ENCODE results near the gene CNTNAP2.
"Not testable (repeated sequence)": the region's sequence is repeated elsewhere in the genome, so short reads cannot be mapped to it uniquely, and the experiment has no call there.

The CNTNAP2 gene

DNA sequence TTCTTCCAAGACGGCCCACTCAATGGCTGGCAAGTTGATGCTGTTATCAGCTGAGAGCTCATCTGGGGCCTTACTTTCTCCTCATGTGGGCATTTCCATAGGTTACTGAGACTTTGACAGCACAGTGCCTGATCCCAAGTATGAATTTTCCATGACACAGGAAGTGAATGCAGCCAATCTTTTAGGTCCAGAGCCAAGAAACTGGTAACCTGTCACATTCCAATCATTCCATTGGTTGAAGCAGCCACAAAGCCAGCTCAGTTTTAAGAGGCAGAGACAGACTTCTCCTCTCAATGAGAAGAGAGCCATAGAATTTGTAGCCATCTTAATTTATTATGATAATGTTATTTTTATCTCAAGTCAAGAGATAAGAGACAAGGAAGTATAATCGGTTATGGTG lies 775.5 kb downstream of the CNTNAP2 start:
- no peak for DNase-seq (ENCODE audit: low spot score)

DNA sequence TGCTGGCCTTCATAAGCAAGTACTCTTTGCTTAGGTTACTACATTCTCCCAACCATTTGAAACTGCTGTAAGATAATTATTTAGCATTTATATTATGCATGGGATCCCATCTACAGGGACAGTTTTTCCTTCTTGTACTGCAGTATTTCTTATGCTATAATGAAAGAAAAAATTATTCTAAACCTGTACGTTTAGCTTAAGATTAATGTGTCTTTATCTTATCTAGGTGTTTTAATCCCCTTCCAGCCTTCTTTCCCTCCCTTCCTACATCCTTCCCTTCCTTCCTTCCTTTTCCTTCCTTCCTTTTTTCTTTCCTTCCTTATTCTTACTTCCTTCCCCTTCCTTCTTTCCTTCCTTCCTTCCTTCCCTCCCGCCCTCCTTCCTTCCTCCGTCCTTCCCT lies 778.3 kb downstream of the CNTNAP2 start:
- DNase-seq (ENCODE audit: low spot score): no peak

DNA sequence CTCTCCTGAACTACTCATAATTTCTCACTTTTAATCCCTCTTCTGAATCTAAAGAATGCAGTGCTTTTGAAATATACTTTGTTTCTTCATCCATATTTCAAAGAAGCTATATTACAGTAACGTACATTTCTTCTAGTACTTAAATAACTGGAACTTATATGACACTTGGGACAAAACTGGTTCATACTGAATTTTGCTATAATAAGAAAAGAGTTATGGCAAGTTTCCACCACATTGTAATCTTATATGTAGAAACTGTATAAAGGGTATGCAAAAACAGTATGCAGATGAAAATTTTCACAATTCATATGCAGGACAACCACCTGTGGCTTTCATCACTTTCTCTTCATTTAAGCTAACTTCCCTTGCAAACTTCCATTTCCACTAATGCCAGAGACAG lies 785.7 kb downstream of the CNTNAP2 start:
- DNase-seq (ENCODE audit: low spot score): no peak

DNA sequence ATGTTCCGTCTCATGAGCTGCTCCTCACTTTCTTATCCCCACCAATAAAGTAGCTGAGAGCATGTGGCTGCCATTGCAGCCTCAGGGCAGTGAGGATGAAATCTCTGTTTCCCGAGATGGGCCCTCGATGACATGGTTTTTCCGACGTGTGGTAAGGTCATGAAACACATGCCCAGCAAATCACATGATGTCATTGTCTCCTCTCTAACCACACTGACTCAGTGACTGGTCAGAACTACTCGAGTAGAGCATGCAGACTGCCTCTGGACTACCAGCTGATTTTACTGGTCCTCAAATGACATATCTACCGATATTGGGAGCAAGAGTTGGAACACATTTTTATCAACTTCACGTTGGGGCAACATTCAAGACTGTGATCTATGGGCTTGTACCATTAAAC lies 786.1 kb downstream of the CNTNAP2 start:
- DNase-seq (ENCODE audit: low spot score): peak; percentile 12

DNA sequence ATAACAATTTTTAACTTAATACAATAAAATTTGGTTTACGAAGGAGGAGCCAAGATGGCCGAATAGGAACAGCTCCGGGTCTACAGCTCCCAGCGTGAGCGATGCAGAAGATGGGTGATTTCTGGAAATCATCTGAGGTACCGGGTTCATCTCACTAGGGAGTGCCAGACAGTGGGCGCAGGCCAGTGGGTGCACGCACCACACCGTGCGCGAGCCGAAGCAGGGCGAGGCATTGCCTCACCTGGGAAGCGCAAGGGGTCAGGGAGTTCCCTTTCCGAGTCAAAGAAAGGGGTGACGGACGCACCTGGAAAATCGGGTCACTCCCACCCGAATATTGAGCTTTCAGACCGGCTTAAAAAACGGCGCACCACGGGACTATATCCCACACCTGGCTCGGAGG lies 789.1 kb downstream of the CNTNAP2 start:
- DNase-seq (ENCODE audit: low spot score): not testable (repeated sequence)

DNA sequence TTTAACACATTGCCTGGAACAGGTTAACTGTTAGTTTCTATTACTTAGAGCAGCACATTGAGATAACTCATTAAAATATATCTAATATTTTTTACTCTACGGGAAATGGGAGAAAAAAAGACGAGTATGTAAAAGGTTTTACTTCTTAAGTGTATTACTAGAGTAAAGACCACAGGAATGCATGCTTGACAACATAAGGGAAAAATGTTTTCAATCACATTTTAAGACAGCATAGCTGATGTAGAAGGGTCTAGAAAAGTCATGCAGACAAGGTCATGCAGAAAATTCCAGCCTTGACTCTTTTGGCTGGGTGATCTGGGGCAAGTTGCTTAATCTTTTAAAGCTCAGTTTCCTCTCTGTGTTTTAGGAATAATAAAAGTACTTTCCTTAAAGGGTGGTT lies 806.2 kb downstream of the CNTNAP2 start:
- no peak for DNase-seq (ENCODE audit: low spot score)

DNA sequence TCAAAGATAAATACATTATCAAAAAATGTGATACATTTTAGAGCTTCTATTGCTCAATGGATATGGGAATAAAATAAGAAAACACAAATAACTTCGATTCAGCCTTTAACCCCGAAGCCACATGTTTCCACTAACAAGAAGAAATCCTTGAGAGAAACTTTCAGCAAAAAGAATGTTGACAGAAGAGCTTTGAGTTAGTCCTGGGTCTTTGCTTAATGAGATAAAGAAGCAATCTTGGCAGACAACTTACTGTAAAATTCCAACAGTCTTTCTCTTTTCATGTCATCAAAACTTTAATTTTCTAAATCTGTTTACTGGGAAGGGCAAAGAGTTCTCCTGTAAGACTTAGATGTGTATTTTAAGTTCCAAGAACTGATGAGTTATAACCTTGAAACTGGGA lies 810.2 kb downstream of the CNTNAP2 start:
- no peak for DNase-seq (ENCODE audit: low spot score)

DNA sequence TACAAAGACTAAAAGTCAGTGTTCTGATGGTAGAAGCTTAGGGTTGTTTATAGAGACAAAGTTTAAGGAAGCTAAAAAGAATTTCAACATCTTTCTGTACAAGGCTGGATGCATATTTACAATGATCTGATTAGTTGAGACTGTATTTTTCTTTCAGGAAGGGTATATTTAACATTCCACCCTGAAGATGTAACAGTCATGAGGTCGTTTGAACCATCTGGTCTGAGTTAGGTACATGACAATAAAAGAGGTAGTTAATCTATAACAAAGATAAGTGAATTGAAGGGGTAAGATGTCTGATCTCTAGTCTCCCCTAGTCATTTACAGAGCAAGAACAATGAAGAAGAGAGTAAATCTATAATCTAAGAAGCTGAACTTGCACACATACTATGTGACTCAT lies 821.2 kb downstream of the CNTNAP2 start:
- DNase-seq (ENCODE audit: low spot score): no peak

DNA sequence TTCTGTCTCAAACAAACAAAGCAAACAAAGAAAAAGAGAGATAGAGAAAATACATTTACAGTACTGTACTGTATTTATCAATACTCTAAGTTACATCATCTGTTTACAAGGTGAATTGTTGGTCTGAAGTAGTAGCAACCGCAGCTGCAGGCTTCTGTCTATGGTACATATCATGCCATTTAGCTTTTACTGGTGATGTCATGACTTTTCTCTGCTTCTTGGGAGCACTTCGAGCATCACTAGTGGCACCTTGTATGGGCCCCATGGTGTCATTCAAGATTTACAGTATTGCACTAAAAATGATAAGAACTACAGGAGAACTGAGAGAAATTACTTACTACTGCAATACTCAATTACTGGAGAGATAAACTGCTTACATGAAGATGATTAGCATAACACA lies 826.9 kb downstream of the CNTNAP2 start:
- DNase-seq (ENCODE audit: low spot score): no peak

DNA sequence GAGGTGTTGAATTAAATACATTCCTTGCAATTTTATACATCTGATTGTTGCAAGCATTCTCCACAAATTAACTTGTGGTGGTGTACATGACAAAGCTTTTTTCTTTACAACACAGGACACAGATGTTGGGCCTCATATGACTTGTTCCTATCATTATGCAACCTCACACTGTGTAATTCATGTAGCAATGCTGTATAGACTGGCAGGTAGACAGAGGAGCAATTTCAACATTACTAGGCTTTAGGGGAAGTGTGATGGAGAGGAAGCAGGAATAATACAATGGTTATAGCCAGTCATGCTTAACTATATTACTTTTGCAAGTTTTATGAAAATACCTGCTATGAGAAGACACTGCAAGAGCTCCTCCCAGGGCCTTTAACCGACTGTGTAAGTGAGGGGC lies 832.1 kb downstream of the CNTNAP2 start:
- no peak for DNase-seq (ENCODE audit: low spot score)

DNA sequence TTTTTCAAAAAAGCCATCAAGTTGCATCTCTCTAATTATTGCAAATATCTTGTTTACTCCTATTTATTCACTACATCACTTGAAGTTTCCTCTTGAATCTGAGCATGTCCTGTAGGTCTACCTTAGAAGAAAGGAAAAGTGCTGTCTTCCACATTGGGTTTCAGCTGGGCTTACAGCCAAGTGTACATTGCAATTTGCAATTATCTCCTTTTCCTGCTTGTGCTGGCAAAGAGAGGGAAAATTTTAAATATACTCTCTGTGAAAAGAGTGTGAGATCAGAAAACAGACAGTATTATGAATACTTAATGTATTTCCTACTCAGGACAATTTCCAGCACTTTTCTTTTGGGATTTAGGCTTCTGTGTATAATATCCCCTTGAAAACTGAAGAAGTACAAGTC lies 839.7 kb downstream of the CNTNAP2 start:
- DNase-seq (ENCODE audit: low spot score): no peak

DNA sequence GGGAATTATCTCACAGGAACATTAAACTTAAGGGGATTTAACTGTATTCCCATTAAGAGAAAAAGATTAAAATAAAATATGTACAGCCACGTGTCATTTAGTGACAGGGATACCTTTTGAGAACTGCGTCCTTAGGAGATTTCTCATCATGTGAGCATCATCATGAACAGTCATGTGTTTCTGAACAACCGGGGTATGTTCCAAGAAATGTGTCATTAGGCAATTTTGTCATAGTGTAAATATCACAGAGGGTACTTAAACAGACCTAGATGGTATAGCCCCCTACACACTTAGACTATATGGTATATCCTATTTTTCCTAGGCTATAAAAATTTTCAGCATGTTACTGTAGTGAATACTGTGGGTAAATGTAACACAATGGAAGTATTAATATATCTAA lies 840.3 kb downstream of the CNTNAP2 start:
- no peak for DNase-seq (ENCODE audit: low spot score)

DNA sequence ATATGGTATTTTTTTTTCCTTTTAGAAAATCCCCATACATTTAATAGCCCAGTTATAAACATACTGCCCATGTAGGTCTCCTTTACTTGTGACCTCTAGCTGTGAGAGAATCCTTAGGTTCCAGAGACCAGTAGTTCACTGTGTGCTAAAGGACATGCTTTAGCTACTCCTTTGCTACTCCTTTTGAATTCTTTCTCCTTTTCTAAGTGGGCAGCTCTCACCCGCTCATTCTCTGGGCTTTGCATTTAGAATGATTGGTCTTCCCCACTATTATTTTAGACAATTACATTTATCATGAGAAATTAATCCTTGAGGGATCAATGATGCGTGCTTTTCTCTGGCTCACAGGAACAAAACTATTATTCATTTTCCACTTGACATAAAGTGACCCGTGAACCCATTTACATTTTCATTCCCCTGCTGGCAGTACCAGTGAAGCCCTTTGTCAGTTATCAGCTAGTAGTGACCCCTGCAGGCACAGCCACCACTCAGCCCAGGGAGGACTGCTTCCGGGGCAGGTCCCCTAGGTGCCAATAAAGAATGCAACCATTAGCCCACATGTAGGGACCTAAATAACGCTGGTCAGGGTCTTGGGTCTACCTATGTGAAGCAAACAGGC lies 844.3 kb downstream of the CNTNAP2 start:
- no peak for DNase-seq (ENCODE audit: low spot score)

DNA sequence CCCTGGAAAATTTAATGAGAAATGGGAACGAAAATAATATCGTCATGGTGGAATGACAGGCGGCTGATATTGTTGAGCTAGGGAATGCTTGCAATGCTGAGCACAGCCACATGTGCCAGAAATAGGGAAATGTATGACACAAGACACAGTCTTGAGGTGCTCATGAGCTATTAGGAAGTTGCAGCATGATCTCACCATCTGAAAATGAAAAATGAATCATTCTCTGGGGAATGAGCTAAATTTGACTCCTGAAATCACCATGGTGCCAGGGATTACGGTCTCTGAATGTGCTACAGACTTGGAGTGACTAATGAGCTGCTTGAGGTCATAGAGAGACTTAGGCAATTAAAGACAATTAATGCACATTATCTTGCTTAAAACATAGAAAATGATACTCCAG lies 845.0 kb downstream of the CNTNAP2 start:
- no peak for DNase-seq (ENCODE audit: low spot score)

DNA sequence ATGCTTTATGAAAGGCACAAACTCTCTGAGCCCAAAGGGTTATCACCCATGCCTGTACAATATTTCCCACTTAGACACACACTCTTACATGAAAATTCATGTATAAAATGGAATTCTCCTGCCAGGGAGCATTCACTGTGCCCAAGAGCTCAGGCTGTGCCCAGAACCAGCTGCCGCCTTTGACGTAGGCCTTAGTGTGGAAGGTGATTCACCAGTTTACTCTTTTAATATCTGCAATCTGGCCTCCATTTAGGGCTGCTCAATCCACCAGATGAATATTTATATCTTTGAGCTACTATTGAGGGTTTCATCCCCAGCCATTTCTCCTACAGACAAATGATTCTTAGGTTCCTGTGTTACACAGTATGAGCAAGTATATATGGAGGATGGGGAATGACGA lies 849.7 kb downstream of the CNTNAP2 start:
- no peak for DNase-seq (ENCODE audit: low spot score)

DNA sequence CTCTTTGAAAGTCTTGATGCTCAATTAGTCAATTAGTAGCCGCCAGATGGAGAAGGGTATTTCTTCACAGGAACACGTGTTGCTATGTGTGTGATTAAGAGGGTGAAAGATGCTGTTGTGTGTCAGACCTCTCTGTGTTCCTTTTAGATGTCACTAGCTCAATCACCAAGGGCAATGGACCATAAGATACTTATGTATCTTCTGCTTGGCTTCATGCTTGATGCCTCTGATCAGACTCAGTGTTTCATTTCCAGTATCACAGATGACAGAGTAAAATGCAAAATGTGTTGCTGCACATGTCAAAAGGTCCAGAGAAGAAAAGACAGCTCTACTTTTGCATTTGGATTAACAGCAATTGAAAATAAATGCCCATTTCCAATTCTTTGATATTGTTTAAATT lies 865.9 kb downstream of the CNTNAP2 start:
- DNase-seq (ENCODE audit: low spot score): no peak

DNA sequence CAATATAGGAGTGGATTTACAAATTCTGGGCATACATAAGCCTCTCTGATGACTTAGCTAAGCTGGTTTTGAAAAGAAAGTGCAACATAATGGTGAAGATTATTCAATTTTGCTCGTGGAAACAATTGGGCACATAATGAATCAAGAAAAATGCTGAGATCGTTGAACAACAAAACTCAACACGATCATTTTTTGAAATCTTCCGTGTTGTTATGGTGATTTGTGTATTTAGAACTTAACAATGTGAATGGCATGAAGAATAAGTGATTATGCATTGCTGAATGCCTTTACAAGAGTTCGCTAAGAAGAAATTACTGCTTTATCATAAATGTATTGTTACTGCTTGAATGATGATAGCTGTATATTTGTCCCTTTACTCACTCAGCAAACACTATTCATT lies 875.0 kb downstream of the CNTNAP2 start:
- DNase-seq (ENCODE audit: low spot score): no peak

DNA sequence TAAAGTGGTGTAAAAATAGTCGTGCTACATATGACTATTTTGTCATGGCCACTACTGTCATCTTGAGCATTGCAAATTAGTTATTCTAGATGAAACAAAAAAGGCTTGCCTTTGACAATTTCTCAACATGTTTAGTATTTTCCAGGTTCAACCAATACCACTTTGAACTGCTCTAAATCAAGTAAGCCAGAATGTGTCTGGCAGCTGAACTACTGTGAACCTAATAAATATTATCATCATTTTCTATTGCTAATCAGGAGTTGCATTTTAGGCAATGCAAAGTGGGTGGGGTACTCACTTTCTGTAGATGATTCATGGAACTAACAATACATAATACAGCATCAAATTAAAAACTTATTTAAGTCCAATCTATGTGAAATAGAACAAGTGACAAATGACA lies 877.2 kb downstream of the CNTNAP2 start:
- DNase-seq (ENCODE audit: low spot score): no peak

DNA sequence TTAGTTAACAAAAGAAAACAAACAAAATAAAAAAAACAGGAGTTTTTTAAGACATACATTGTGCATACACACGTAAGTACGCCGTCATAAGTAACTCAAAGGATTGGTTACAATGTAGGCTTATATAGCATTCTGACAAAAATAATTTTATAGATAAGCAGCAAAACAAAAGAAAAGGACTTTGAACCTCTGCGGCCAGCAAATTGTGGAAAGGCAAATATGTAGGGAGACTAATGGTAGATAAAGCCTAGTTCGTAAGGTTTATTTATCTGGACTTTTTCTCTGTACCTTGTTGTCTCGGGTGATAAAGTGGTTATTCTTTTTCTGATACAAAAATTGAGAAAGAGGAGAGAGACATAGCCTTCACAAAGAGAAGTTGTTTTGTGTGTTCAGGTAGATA lies 891.9 kb downstream of the CNTNAP2 start:
- no peak for DNase-seq (ENCODE audit: low spot score)

DNA sequence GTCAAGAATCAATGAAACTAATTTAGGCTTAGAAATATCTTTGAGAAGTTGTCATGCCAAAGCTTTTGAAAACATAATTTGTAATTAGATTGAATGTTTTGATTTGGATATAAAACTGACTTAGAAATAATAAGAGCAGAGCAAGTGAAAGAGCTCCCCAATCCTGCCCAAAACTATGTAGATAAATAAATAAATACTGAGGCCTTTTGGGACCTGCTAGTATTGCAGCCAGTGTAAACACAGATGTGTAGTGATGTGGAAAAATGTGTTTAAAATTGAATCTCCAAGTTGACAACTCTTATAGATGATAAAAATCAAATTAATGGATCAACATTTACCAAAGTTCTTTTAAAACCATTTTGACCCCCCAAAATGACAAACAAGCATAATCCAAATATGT lies 896.1 kb downstream of the CNTNAP2 start:
- no peak for DNase-seq (ENCODE audit: low spot score)

DNA sequence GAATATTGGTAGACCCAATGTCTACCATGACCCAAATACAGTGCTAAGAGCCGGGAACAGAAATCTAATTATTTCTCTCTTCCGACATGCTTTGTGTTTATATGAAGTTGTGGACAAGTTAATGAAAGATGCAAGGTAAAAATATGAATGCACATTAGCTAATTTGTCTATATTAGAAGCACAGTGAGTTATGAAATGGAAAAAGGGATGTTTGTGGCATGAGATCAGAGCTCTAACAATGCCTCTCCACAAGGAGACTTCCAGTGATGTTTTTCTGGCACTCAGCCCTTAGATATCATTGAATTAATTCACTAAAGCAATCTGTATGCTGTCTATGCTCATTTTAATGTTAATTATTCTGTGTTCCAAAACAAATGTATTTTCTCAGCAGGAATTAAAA lies 897.2 kb downstream of the CNTNAP2 start:
- DNase-seq (ENCODE audit: low spot score): no peak

DNA sequence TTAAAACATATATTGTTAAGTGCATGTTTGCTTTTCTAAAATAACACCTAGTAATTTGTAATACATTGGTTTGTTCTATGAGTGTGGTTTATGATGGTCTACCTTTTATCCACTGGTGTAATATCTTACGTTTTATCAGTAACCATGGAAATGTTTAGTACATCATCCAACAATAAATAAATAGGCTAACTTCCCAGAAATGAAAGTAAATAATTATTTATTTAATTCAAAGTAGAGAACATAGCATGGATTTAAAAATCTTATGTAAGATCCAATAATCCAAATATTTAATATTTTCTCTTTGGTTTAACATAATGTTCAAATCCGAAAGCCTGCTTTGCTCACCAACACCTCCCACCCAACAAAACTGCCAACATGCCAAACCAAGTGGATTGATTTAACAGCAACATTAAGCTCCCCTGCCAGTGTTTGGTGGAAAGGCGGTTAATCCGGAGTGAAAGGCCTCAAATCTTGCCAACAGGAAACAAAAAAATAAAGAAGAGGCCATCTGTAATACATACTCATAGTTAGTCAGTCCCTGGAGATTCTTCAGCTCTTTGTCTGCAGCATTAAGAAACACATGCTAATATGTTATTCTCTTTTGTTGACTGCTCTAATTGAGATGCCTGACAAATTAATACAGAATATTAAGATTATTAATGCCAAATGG lies 897.8 kb downstream of the CNTNAP2 start:
- DNase-seq (ENCODE audit: low spot score): no peak

DNA sequence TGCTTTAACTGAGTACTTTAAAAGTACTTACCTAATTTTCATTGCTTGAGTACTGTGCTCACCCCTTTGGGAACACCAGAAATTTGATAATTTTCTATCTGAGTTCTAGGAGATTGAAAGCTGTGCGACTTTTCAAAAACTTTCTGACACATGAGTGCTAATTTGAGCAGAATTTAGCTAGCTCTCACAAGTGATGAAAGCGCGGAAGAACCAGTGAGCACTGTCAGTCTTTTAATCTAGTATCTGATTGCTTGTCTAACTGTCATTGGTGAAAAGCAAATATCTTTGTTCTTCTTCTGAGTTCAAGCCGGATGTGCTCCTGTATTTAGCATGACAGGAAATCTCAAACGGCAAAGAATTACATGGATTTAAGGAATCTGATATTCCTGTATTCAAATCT lies 899.4 kb downstream of the CNTNAP2 start:
- DNase-seq (ENCODE audit: low spot score): no peak

DNA sequence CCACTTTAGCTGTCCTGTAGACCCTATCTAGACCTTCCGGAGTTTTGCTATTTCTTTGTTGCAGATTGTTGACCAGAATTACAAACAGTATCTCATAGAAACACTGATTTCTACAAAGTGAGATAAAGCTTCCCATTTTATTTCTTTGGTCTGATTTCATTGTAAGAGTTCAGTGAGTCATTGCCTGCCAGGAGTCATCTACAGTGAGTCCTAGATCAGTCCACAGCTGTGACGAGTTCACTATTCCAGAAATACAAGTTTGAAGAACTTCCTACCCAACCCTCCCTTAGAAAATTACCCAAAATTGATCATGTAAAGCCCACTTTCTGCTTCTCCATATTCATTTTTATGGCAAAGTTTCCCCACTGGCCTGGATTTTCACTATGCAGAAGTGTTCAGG lies 905.5 kb downstream of the CNTNAP2 start:
- DNase-seq (ENCODE audit: low spot score): no peak
